PC-3 (cell line): Measurements from ENCODE around the gene MKI67. TPM values are rescaled to one million over a fixed set of nuclear protein-coding genes. Genes with fewer than 3 reads are reported as not detected.

ENCODE experiments used
- ATAC-seq: fragments of 200-7000 bp; cut with Tn5 transposase; 2 replicates; pipeline ENCODE4 v1.9.1; 2020; ENCODE audit warnings: mild to moderate bottlenecking, moderate library complexity
- BruUV-seq: library from RNA; stranded (reverse); fragments of 400-500 nt; replicated peaks from 2 replicates; lab custom pipeline; 2021; lab: Mats Ljungman, UMichigan
- CTCF ChIA-PET: fragments of 300-600 bp; sonication (Branson Sonifier 250); formaldehyde crosslinking; loops from one replicate; lab custom pipeline; 2022; ENCODE audit warnings: antibody characterized with exemption; lab: Charles Lee
- POLR2A ChIA-PET: fragments of 300-600 bp; sonication (Branson Sonifier 250); formaldehyde crosslinking; loops from one replicate; lab custom pipeline; 2022; ENCODE audit warnings: antibody characterized with exemption; ENCODE audit not compliant: unreplicated experiment; lab: Charles Lee
- DNase-seq: peaks from one replicate; pipeline ENCODE4 v3.0.0-alpha.2; 2015
- H2AFZ ChIP-seq: fragments of 300-600 bp; sonication (generic); 2 replicates; pipeline ENCODE4 v1.6.0; 2016; ENCODE audit warnings: antibody characterized with exemption, low read length
- H3F3A ChIP-seq: fragments of 300-600 bp; sonication (generic); one replicate; pipeline ENCODE4 v1.6.0; 2017; ENCODE audit warnings: antibody characterized with exemption, low read length, control low read depth, mild to moderate bottlenecking; ENCODE audit not compliant: unreplicated experiment
- H3K27ac ChIP-seq: fragments of 300-600 bp; sonication (generic); 2 replicates; pipeline ENCODE4 v1.5.1; 2016; ENCODE audit warnings: mild to moderate bottlenecking, low read length
- H3K27me3 ChIP-seq: fragments of 300-600 bp; sonication (generic); 2 replicates; pipeline ENCODE4 v1.6.1; 2016; ENCODE audit warnings: low read length, mixed read lengths
- H3K36me3 ChIP-seq: fragments of 300-600 bp; sonication (generic); 2 replicates; pipeline ENCODE4 v1.6.1; 2016; ENCODE audit warnings: low read depth, mixed run types, low read length, mixed read lengths
- H3K4me1 ChIP-seq: fragments of 300-600 bp; sonication (generic); 2 replicates; pipeline ENCODE4 v1.5.1; 2016; ENCODE audit warnings: low read length; ENCODE audit not compliant: insufficient read depth
- H3K4me2 ChIP-seq: fragments of 300-600 bp; sonication (generic); 2 replicates; pipeline ENCODE4 v1.6.0; 2016; ENCODE audit warnings: low read length
- H3K4me3 ChIP-seq: fragments of 300-600 bp; sonication (generic); 2 replicates; pipeline ENCODE4 v1.5.1; 2016; ENCODE audit warnings: mild to moderate bottlenecking, low read length, mixed read lengths
- H3K79me2 ChIP-seq: fragments of 300-600 bp; sonication (generic); 2 replicates; pipeline ENCODE4 v1.6.1; 2017; ENCODE audit warnings: low read length, mixed read lengths
- H3K9ac ChIP-seq: fragments of 300-600 bp; sonication (generic); 2 replicates; pipeline ENCODE4 v1.6.0; 2016; ENCODE audit warnings: mild to moderate bottlenecking, low read length
- H3K9me2 ChIP-seq: fragments of 300-600 bp; sonication (generic); replicated peaks from 2 replicates; pipeline ENCODE4 v1.6.1; 2016; ENCODE audit warnings: mixed run types, low read length, mixed read lengths
- H3K9me3 ChIP-seq: fragments of 300-600 bp; sonication (generic); 2 replicates; pipeline ENCODE4 v1.6.1; 2016; ENCODE audit warnings: low read length, mixed read lengths
- H4K20me1 ChIP-seq: fragments of 300-600 bp; sonication (generic); 2 replicates; pipeline ENCODE4 v1.6.1; 2016; ENCODE audit warnings: low read length, mixed read lengths
- EZH2 ChIP-seq: fragments of 300-600 bp; sonication (generic); IDR thresholded peaks from one replicate; pipeline ENCODE4 v1.6.1; 2017; ENCODE audit warnings: antibody characterized with exemption, mild to moderate bottlenecking, low read length; ENCODE audit not compliant: unreplicated experiment
- EZH2phosphoT487 ChIP-seq: fragments of 300-600 bp; sonication (generic); IDR thresholded peaks from 2 replicates; pipeline ENCODE4 v1.6.1; 2018; ENCODE audit warnings: mild to moderate bottlenecking, antibody characterized with exemption, low read length, borderline replicate concordance
- intact Hi-C: fragments of 100-400 bp; cut with micrococcal nuclease; formaldehyde crosslinking; loops from 2 replicates; pipeline ENCODE4 v1.9.0; 2023
- total RNA-seq: library from RNA; depleted of rRNA; stranded (reverse); fragments of >200 nt; gene quantifications from 2 replicates; pipeline ENCODE4 v1.2.3, GENCODE V29; 2014
- TF ChIP-seq, protein P1 (sequence below): fragments of 300-600 bp; sonication (generic); conservative IDR thresholded peaks from 2 replicates; pipeline ENCODE4 v1.5.1; 2017; ENCODE audit warnings: antibody characterized with exemption, low read depth, mild to moderate bottlenecking, low read length

The MKI67 gene
- total RNA-seq, 1 experiment from 2014 or later = 66.0 TPM

DNA sequence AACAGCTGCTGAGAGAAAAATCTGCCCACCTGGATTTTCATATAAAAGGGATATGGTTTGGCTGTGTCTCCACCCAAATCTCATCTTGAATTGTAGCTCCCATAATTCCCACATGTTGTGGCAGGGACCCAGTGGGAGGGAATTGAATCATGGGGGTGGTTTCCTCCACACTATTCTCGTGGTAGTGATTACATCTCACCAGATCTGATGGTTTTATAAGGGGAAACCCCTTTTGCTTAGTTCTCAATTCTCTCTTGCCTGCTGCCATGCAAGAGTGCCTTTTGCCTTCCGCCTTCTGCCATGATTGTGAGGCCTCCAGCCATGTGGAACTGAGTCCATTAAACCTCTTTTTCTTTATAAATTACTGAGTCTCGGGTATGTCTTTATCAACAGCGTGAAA, 20.8 kb upstream of the MKI67 start:
- no peak overlapping the region for H3K4me3 ChIP-seq
- ChIA-PET CTCF (no interaction called here), POLR2A (no interaction called here)
- no peaks in the 10 kb centered on the region for H3F3A ChIP-seq
- TF ChIP-seq EZH2 (no peak), EZH2phosphoT487 (no peak)
- TF ChIP-seq, protein P1, sequence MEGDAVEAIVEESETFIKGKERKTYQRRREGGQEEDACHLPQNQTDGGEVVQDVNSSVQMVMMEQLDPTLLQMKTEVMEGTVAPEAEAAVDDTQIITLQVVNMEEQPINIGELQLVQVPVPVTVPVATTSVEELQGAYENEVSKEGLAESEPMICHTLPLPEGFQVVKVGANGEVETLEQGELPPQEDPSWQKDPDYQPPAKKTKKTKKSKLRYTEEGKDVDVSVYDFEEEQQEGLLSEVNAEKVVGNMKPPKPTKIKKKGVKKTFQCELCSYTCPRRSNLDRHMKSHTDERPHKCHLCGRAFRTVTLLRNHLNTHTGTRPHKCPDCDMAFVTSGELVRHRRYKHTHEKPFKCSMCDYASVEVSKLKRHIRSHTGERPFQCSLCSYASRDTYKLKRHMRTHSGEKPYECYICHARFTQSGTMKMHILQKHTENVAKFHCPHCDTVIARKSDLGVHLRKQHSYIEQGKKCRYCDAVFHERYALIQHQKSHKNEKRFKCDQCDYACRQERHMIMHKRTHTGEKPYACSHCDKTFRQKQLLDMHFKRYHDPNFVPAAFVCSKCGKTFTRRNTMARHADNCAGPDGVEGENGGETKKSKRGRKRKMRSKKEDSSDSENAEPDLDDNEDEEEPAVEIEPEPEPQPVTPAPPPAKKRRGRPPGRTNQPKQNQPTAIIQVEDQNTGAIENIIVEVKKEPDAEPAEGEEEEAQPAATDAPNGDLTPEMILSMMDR = no peak
- DNase-seq (no peak), ATAC-seq (no peak)
- H3K4me1 ChIP-seq = 0 out of 2 replicates have a peak, but pooled peaks cover 4% of the 10 kb centered on the region
- no peaks in the 10 kb centered on the region for H3K9me2 ChIP-seq
- H3K27ac ChIP-seq = no peak overlapping the region
- H3K9ac ChIP-seq = no peak overlapping the region
- intact Hi-C loops = no loop called here
- no peaks in the 10 kb centered on the region for H3K79me2 ChIP-seq
- no peaks in the 10 kb centered on the region for H3K36me3 ChIP-seq
- H3K27me3 ChIP-seq = no peaks in the 10 kb centered on the region
- no peak overlapping the region for H3K4me2 ChIP-seq
- H2AFZ ChIP-seq = no peak overlapping the region
- BruUV-seq = no TSS peak
- no peaks in the 10 kb centered on the region for H3K9me3 ChIP-seq
- H4K20me1 ChIP-seq = no peaks in the 10 kb centered on the region

DNA sequence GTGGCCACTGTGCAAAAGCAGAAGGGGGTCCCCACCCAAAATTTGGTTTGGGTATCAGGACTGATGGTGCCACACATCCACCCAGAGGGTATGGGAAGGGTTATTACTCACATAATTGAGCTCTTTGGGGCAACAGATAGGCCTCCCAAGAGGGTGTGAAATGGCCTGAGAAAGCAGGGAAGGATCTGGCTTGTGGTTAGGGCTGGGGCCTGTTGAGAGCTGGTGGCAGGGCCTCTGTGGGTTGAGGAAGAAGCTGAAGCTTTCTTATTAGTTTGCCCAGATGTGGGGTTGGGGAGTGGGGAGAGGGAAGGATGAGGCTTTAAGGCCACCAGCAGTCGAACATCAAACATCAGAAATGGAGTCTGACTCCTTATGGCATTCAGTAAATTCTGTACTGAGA, 18.3 kb upstream of the MKI67 start:
- Histone ChIP-seq H3K27ac (no peak overlapping the region), H3K79me2 (no peaks in the 10 kb centered on the region), H3F3A (no peaks in the 10 kb centered on the region), H2AFZ (no peak overlapping the region), H3K9me3 (no peaks in the 10 kb centered on the region), H4K20me1 (no peaks in the 10 kb centered on the region), H3K36me3 (no peaks in the 10 kb centered on the region), H3K9ac (no peak overlapping the region), H3K4me3 (no peak overlapping the region), H3K4me1 (no peaks in the 10 kb centered on the region), H3K27me3 (no peaks in the 10 kb centered on the region), H3K4me2 (no peak overlapping the region), H3K9me2 (no peaks in the 10 kb centered on the region)
- TF ChIP-seq EZH2phosphoT487 = no peak
- TF ChIP-seq, protein P1 = no peak
- TF ChIP-seq EZH2 = no peak
- ChIA-PET POLR2A (no interaction called here), CTCF (no interaction called here)
- DNase-seq (no peak), ATAC-seq (no peak)
- no TSS peak for BruUV-seq
- intact Hi-C loops = no loop called here

DNA sequence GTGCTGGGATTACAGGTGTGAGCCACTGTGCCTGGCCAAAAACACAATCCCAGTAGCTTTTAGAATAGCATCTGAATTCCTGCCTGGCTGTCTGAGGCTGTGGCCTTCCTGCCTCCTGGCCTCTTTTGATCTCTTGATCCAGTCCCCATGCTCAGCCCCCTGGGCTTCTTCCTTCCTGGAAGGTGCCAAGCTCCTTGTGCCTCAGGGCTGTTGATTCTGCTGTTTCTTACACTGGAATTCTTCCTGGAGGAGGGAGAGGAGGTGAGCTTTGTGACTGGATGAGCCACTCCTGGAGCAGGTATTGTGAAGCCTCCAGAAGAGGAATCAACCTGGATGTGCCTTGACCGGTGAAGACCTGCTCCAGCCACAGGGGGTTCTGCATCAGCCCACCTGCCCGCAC, 17.3 kb upstream of the MKI67 start:
- no peak for TF ChIP-seq EZH2
- TF ChIP-seq, protein P1 = no peak
- no peak for TF ChIP-seq EZH2phosphoT487
- no peak for ATAC-seq
- Histone ChIP-seq H2AFZ (no peak overlapping the region), H4K20me1 (no peaks in the 10 kb centered on the region), H3K9me2 (no peaks in the 10 kb centered on the region), H3K9ac (no peak overlapping the region), H3K9me3 (no peaks in the 10 kb centered on the region), H3K36me3 (no peaks in the 10 kb centered on the region), H3K4me1 (no peaks in the 10 kb centered on the region), H3K4me2 (no peak overlapping the region), H3K27me3 (no peaks in the 10 kb centered on the region), H3F3A (no peaks in the 10 kb centered on the region), H3K79me2 (no peaks in the 10 kb centered on the region), H3K27ac (no peak overlapping the region), H3K4me3 (no peak overlapping the region)
- ChIA-PET POLR2A (no interaction called here), CTCF (no interaction called here)
- intact Hi-C loops = no loop called here
- DNase-seq = no peak
- BruUV-seq = no TSS peak
